Rectal smooth muscle tissue (tissue), 1 donor: ENCODE measurements around the gene STIL.
A peak's percentile ranks its signal among the peaks of the same experiment; 100 is the strongest.

Source experiments
- H3K27ac ChIP-seq: one replicate; pipeline ENCODE4 v1.7.0; 2013; ENCODE audit warnings: low read depth, low read length, inconsistent platforms
- H3K27me3 ChIP-seq: one replicate; pipeline ENCODE4 v1.7.0; 2013; ENCODE audit warnings: low read length; ENCODE audit not compliant: control insufficient read depth, insufficient read depth
- H3K36me3 ChIP-seq: one replicate; pipeline ENCODE4 v1.7.0; 2013; ENCODE audit warnings: low read length; ENCODE audit not compliant: control insufficient read depth, insufficient read depth
- H3K4me1 ChIP-seq: one replicate; pipeline ENCODE4 v1.7.0; 2013; ENCODE audit warnings: low read length; ENCODE audit not compliant: control insufficient read depth, insufficient read depth
- H3K4me3 ChIP-seq: one replicate; pipeline ENCODE4 v1.7.0; 2013; ENCODE audit warnings: low read length
- H3K9ac ChIP-seq: one replicate; pipeline ENCODE4 v1.7.0; 2013; ENCODE audit warnings: low read length

The STIL gene

GRCh38 chr1:47229886-47230691 lies 83.9 kb downstream of the STIL start:
- Histone ChIP-seq H3K4me1 (peaks cover 4% of the 10 kb centered on the region), H3K36me3 (no peaks in the 10 kb centered on the region), H3K27me3 (peaks cover 46% of the 10 kb centered on the region), H3K9ac (peak overlapping the region; percentile 14), H3K4me3 (no peak overlapping the region), H3K27ac (no peak overlapping the region)

GRCh38 chr1:47229031-47229885 lies 84.7 kb downstream of the STIL start:
- no peaks in the 10 kb centered on the region for H3K36me3 ChIP-seq
- peaks cover 54% of the 10 kb centered on the region for H3K27me3 ChIP-seq
- H3K4me3 ChIP-seq, result no peak overlapping the region
- H3K4me1 ChIP-seq, result peaks cover 4% of the 10 kb centered on the region
- no peak overlapping the region for H3K27ac ChIP-seq
- H3K9ac ChIP-seq, result no peak overlapping the region

- Histone ChIP-seq H3K9ac (no peak overlapping the region), H3K27me3 (peaks cover 60% of the 10 kb centered on the region), H3K4me3 (no peak overlapping the region), H3K27ac (no peak overlapping the region), H3K4me1 (peaks cover 4% of the 10 kb centered on the region), H3K36me3 (no peaks in the 10 kb centered on the region)
Measured at GRCh38 chr1:47228644-47229030, 85.3 kb downstream of the STIL start.

GRCh38 chr1:47227341-47228232 lies 86.4 kb downstream of the STIL start:
- Histone ChIP-seq H3K36me3 (no peaks in the 10 kb centered on the region), H3K9ac (no peak overlapping the region), H3K27ac (no peak overlapping the region), H3K4me1 (peaks cover 4% of the 10 kb centered on the region), H3K4me3 (no peak overlapping the region), H3K27me3 (peaks cover 65% of the 10 kb centered on the region)

GRCh38 chr1:47226839-47227215 lies 87.1 kb downstream of the STIL start:
- H3K27me3 ChIP-seq, result peaks cover 61% of the 10 kb centered on the region
- no peak overlapping the region for H3K9ac ChIP-seq
- H3K4me3 ChIP-seq, result no peak overlapping the region
- no peaks in the 10 kb centered on the region for H3K36me3 ChIP-seq
- peaks cover 4% of the 10 kb centered on the region for H3K4me1 ChIP-seq
- no peak overlapping the region for H3K27ac ChIP-seq

- Histone ChIP-seq H3K9ac (no peak overlapping the region), H3K27ac (no peak overlapping the region), H3K4me1 (peaks cover under 1% of the 10 kb centered on the region), H3K27me3 (peaks cover 60% of the 10 kb centered on the region), H3K36me3 (no peaks in the 10 kb centered on the region), H3K4me3 (no peak overlapping the region)
Measured at GRCh38 chr1:47226121-47226838, 87.7 kb downstream of the STIL start.

- Histone ChIP-seq H3K4me1 (no peaks in the 10 kb centered on the region), H3K4me3 (no peak overlapping the region), H3K9ac (no peak overlapping the region), H3K27ac (no peak overlapping the region), H3K36me3 (no peaks in the 10 kb centered on the region), H3K27me3 (peaks cover 58% of the 10 kb centered on the region)
Measured at GRCh38 chr1:47225430-47226100, 88.4 kb downstream of the STIL start.

- peaks cover 52% of the 10 kb centered on the region for H3K27me3 ChIP-seq
- H3K27ac ChIP-seq, result no peak overlapping the region
- no peak overlapping the region for H3K9ac ChIP-seq
Measured at GRCh38 chr1:47224676-47225399, 89.1 kb downstream of the STIL start.

GRCh38 chr1:47223921-47224675 lies 89.8 kb downstream of the STIL start:
- Histone ChIP-seq H3K27ac (no peak overlapping the region), H3K4me1 (no peaks in the 10 kb centered on the region), H3K27me3 (peaks cover 46% of the 10 kb centered on the region), H3K4me3 (no peak overlapping the region), H3K9ac (no peak overlapping the region), H3K36me3 (no peaks in the 10 kb centered on the region)

More at GRCh38 chr1:47224676-47225399, 89.1 kb downstream of the STIL start:
- Histone ChIP-seq H3K4me3 (no peak overlapping the region), H3K36me3 (no peaks in the 10 kb centered on the region), H3K4me1 (no peaks in the 10 kb centered on the region)

GRCh38 chr1:47223174-47223920 lies 90.6 kb downstream of the STIL start:
- Histone ChIP-seq H3K9ac (no peak overlapping the region), H3K4me3 (no peak overlapping the region), H3K27me3 (peaks cover 38% of the 10 kb centered on the region), H3K27ac (no peak overlapping the region), H3K4me1 (no peaks in the 10 kb centered on the region), H3K36me3 (no peaks in the 10 kb centered on the region)
